Effector CD8-positive, alpha-beta T cell (primary cell): ENCODE results near the gene STK39.
"Not testable (repeated sequence)": the region's sequence is repeated elsewhere in the genome, so short reads cannot be mapped to it uniquely, and the experiment has no call there.

ENCODE experiments used
- DNase-seq: peaks from one replicate; lab custom pipeline; 2025; lab: John Stamatoyannopoulos, UW

The STK39 gene

GRCh38 chr2:168047091-168047690 is 200.2 kb downstream of the STK39 start:
- DNase-seq: no peak

DNA sequence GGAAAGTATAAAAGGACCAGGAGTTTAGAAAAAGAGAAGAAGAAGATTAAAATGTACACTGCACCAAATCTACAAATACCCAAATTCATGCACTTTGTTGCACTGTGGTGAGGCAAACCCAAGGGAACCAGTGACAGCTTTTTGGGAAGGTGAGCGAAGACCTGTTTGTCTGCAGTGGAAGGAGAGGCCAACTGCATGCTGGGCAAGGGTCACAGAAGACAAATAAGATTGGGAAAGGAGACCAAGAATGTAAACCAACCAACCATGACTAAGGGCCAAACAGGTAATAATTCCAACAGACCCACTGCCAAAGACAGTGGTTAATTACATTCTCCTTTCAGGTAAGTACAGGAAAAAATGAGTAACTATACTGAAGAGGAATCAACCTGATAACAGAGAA is 202.8 kb downstream of the STK39 start:
- no peak for DNase-seq

DNA sequence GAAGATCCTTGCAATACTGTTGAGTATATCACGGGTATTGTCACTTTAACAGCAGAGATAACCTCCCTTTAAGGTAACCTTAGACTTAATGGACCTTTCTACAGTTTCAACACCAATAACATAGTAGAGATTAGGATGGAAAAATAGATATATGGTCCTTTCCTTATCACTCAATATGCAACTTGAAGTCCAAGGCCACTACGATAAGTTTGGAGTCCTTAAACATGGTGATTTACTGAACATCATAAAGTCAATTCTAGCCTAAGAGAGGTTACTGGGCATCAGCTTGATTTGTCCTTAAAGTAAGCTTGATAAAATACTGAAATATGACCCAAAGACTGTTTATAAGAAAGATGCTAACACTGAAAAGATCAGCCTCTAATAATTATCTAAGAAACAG is 203.2 kb downstream of the STK39 start:
- DNase-seq: no peak

- not testable (repeated sequence) for DNase-seq
These were observed 205.1 kb downstream of the STK39 start for GRCh38 chr2:168042127-168042824.

GRCh38 chr2:168039881-168040280 is 207.5 kb downstream of the STK39 start:
- no peak for DNase-seq

- DNase-seq: no peak
These were observed 209.6 kb downstream of the STK39 start for GRCh38 chr2:168037778-168038177.

DNA sequence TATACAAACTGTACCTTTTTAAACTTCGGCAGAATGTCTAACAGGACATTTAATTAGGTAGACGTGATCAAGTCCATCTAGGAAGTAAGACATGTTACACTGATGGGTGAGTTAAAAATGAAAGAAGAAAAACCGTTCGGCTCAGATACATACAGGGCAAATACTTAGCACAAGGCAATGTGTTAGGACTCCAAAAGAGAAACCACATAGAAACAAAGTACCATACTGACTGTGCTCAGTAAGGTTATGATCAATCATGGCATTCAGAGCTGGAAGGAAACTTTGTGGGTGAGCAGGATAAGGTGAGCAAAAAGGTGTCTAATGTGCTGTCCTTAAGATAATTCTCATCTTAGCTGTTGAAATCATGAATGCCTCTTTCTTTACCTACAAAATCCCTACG is 211.9 kb downstream of the STK39 start:
- no peak for DNase-seq

DNA sequence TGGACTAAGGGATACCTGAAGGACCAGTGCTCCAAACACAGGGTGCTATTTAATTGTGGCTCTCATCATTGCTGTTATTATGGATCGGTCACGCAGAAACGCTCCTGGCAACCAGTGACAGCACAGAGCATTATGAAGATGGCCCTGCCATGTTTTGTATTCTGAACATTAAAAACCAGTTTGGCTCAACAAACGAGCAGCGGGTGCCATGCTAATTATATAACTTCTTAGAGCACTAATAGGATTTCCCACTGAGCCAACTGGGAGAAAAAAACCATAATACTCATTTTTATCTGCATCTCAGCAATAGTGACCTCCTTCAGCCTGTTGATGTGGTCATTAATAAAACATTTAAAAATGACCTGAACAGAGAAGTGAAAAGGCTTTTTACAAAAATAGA is 212.8 kb downstream of the STK39 start:
- no peak for DNase-seq

GRCh38 chr2:168033966-168034365 is 213.4 kb downstream of the STK39 start:
- no peak for DNase-seq

DNA sequence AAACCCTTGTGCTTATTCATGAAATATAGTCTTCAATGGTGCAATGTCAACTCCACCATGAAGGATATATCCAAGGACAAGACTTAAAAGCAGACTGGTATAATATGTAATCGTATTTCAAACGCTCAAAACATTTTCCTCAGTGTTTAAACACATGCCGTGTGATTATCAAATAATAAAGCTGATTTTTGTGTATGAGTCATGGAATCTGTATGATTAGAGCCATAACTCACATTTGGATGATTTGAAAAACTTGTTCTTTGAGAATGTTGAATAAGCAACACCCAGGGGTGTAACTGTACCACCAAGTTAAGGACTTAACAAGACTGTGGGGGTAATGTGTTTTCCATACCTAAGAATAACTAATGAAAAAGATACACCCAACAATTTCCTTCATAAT is 215.3 kb downstream of the STK39 start:
- DNase-seq: no peak

- DNase-seq: no peak
These were observed 216.4 kb downstream of the STK39 start for GRCh38 chr2:168030862-168031624.

DNA sequence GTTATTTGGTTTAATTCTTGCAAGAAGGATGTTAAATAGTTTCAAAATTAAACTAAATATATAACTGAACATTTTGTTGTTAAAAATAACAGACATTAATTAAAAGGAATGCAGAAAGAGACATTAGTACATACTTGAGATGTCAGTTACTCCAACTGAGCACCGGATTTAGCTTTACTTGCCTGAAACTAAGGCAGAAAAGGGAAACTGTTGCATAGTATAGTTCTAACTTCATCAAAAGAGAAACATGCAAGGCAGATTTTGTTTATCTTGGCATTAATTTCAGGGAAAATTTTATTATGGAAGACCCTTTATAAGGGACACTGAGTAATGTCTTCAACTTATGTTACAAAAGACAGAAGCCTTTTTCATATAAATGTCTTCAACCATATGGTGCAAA is 218.3 kb downstream of the STK39 start:
- no peak for DNase-seq

DNA sequence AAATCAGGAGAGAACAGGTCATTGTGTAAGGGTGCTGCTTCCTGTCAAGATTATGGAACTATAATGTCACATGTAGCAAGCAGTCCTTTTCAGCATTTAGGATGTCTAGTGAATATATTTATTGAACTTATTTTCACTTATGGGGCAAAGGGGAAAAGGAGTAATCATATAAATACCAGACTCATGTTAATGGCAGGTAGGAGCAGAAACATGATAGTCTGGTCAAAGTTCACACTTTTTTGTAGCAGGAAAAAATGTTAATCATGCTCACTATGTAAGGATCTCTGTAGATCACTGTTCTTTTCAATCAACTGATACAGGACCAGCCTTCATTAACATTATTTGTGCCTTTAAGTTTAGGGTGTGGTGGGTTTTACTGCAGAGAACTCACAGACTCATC is 219.0 kb downstream of the STK39 start:
- DNase-seq: no peak

DNA sequence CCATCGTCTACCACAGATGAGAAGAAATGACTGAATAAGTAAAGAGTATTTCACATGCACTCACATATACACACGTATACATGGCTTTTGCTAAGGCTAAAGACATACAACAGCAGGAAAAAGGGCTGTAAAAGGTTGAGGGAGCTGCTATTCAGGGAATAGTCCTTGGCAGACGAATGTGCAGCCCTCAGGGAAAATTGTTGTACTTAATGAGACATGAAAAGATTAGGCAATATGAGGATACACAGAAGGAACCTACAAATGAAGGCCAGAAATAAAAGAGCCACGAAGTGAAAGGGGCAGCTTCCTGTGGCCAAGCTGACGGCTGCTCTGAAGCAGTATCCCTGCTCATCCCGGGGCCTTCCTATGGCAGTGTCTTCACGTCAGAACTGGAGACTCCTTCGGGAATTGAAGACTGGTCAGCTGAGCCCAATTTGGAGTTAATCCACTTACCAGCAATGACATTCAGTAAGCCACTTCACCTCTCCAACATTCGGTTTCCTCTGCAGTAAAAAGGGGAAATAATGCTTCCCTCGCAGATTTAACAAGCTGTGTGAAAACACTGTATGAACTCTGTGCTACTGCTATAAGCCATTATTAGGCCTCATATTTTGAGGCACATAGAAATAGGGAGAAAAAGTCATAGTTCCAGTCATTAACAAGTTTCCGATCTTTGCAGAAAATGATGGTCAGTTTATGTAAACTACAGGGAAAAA is 221.8 kb downstream of the STK39 start:
- no peak for DNase-seq

- no peak for DNase-seq
These were observed 222.9 kb downstream of the STK39 start for GRCh38 chr2:168024459-168024858.

DNA sequence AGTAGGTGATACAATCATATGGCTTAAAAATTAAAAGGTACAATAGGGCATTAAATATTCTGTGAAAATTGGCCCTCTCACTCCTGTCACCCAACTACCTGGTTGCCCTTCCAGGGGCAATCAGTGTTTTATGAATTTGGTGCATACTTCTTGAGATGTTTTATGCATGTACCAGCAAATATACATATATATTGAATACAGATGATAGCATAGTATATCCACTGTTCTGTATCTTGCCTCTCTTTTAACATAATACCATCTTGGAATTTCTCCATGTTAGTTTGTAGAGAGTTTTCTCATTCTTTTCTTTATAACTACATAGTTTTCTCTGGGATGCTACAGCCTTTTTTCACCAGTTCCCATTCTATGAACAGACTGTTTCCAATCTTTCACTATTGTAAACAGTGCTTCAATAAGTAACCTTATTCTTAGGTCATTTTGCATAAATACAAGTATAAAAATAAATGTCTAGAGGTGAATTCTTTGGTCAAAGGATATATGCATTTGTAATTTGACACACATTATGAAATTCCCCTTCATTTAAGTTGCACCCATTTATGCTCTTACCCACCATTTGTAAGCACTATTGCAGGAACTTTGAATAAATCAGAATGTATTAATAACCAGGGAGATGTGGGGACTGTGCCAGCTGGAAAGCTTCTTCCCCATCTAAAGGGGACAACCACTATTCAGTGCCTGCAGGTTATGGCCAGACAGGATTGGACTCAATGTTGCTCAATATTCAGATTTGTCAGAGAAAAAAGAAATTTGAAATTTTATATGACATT is 225.4 kb downstream of the STK39 start:
- no peak for DNase-seq

DNA sequence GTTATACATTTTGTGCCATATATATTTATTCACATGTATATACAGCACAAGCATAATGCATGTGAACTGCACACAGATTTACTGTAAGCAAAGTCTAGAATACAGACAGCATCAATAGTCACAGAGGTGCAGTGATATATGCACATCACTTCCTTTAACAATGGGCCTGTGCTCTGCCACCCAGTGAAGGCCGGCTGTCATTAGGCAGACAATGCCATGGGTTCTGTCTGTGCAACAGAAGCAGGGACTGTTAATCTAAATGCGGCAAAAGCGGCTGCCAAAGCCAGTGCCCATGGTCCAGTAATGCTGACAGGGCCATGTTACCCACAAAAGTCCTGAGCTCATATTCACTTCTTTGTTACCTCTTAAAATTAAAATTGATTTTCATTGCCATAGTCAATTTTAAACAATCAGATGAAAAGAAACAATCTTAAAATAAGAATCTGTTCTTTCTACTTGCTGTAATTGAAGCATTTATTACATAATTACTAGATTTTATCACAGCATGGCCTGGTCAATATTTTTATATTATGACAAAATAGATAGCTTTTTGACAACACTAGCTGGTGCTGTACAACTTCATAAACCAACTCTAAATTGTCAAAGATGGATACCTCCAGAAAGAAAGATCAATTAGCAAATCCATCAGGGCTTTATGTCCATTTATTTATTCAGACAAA is 232.0 kb downstream of the STK39 start:
- no peak for DNase-seq

DNA sequence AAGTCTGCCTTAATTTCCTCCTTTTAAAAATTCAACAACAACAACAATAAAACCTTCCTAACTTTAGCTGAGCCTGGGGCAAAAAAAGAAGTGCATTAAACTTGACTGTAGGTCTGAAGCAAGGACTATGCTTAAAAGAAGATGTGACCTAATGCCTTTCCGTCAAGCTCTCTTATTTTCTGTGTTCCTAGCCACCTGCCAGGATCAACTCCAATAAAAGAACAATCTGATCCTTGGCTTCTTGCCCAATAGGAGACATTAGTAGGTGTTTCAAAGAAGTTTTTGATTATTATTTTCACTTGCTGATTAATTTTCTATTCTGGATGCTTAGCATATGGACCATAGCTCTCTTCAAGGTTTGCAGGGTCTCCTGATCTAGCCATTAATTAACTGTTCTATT is 237.5 kb downstream of the STK39 start:
- no peak for DNase-seq

GRCh38 chr2:168008646-168009195 is 238.7 kb downstream of the STK39 start:
- DNase-seq: no peak

DNA sequence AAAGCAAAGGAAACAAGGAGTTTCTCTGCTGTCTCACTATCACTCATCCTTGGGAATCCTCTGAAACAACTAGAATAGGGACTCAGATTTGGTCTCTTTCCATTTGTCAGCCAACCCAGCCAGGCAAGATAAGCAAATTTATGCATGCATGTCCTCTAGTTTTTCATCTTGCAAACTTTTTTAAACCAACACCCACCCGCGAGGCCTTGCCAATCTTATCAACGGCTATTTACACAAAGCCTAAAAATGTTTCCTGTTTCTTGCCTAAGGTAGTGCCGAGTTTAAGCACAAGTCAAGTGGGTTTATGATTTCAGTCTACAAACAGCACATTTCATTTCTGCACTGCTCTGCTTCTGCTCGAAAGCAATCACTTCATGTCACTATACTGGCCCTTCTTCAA is 240.9 kb downstream of the STK39 start:
- no peak for DNase-seq

GRCh38 chr2:168005586-168005985 is 241.8 kb downstream of the STK39 start:
- DNase-seq: no peak
